ENCODE data around the gene TRIM14.

DNA sequence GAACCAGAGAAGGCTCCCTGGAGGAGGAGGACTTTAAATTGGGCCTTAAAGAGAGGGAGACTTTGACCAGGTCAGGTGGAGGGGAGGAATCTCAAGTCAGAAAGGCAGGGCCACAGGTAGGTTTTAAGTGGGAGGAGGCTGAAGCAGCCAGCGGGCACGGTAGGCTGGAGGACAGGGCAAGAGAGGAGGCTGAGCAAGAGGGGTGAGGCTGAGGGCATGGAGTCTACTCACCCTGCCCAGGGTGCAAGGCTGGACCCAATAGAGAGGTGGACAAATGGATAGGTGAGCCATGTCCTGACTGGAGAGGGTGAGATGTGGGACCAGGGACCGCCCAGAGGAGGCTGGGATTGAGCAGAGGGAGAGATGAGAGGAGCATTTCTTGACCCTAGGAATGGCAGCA, 25.6 kb upstream of the TRIM14 start:
- TF ChIP-seq POLR2A (IDR thresholded peaks at IDR 0.05): no peak
- TF ChIP-seq, protein P1, sequence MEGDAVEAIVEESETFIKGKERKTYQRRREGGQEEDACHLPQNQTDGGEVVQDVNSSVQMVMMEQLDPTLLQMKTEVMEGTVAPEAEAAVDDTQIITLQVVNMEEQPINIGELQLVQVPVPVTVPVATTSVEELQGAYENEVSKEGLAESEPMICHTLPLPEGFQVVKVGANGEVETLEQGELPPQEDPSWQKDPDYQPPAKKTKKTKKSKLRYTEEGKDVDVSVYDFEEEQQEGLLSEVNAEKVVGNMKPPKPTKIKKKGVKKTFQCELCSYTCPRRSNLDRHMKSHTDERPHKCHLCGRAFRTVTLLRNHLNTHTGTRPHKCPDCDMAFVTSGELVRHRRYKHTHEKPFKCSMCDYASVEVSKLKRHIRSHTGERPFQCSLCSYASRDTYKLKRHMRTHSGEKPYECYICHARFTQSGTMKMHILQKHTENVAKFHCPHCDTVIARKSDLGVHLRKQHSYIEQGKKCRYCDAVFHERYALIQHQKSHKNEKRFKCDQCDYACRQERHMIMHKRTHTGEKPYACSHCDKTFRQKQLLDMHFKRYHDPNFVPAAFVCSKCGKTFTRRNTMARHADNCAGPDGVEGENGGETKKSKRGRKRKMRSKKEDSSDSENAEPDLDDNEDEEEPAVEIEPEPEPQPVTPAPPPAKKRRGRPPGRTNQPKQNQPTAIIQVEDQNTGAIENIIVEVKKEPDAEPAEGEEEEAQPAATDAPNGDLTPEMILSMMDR (IDR thresholded peaks at IDR 0.05): no peak

Data from ovary (tissue), 3 donors.